GM12864 (cell line): Measurements from ENCODE around the gene MBP.
"Not testable (repeated sequence)": the region's sequence is repeated elsewhere in the genome, so short reads cannot be mapped to it uniquely, and the experiment has no call there.

Experiments used
- DNase-seq: peaks from one replicate; pipeline ENCODE4 v3.0.0-alpha.2; 2011; ENCODE audit warnings: low read depth
- H3K4me3 ChIP-seq: 2 replicates; pipeline ENCODE4 v1.5.1; 2011; ENCODE audit warnings: mild to moderate bottlenecking, low read depth, low read length, control low read depth
- CTCF ChIP-seq: IDR thresholded peaks from 2 replicates; pipeline ENCODE4 v1.5.1; 2011; ENCODE audit warnings: low read depth, mild to moderate bottlenecking, moderate library complexity, low read length, control low read depth, inconsistent platforms; ENCODE audit errors: missing control alignments

The MBP gene

GRCh38 chr18:77025123-77025522 lies 107.5 kb downstream of the MBP start:
- H3K4me3 ChIP-seq: no peak overlapping the region
- DNase-seq: no peak
- no peak for TF ChIP-seq CTCF

- TF ChIP-seq CTCF: no peak
- H3K4me3 ChIP-seq: no peak overlapping the region
- DNase-seq: no peak
These were observed 108.1 kb downstream of the MBP start for GRCh38 chr18:77024476-77024875.

DNA sequence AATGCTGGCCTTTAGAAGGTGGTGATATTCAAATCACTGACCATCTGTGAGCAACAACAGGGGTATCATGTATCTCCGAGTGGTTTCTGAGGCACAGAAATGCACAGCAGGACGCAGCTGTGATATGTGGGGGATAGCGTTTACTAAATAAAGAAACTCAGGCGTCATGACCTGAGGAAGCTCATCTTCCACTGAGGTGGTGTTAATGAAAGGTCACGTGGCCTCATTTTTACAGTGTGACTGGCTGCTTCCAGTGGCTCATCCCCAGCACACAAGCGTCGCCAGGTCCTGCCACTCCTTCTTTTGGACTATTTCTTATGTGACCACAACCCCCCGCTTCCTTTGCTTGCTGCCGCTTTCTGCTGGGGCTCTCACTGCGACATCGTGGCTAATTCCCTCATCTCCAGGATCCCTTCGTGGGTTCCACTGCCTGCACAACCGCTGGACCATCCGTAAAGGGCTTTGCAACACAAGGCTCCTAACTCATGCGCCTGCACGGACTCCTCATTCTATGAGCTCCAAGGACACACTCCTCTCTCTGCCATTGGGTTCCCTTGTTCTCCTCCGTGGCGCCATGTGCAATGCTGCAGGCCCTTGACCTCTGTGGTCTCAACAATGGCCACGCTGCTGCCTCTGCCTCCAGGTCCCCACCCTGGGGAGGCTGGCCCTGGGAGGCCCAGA lies 109.3 kb downstream of the MBP start:
- no peak for DNase-seq
- TF ChIP-seq CTCF: no peak
- no peak overlapping the region for H3K4me3 ChIP-seq

GRCh38 chr18:77022556-77022955 lies 110.0 kb downstream of the MBP start:
- no peak overlapping the region for H3K4me3 ChIP-seq
- TF ChIP-seq CTCF: no peak
- no peak for DNase-seq

DNA sequence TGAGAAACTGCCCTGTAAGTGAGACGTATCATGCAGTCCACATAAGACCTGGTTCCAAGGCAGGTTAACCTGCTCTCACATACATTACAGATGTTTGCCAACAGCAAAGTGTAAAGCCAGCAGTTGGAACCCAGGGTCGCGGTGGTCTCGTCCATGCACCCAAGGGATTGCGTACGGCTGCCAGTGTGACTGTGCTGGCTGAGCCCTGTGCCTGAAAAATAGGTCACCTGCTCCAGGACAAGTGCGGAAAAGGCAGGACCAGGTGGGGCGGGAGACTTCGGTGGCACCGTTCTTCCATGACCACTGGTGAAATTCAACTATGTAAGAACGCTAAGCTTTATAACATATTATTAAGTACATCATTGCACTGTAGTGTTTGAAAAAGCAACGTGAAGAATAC lies 110.5 kb downstream of the MBP start:
- no peak for DNase-seq
- no peak overlapping the region for H3K4me3 ChIP-seq
- TF ChIP-seq CTCF: no peak

GRCh38 chr18:77021478-77021877 lies 111.1 kb downstream of the MBP start:
- not testable (repeated sequence) for DNase-seq

GRCh38 chr18:77021075-77021474 lies 111.5 kb downstream of the MBP start:
- no peak for DNase-seq
- TF ChIP-seq CTCF: no peak
- H3K4me3 ChIP-seq: no peak overlapping the region

More at GRCh38 chr18:77021478-77021877, 111.1 kb downstream of the MBP start:
- H3K4me3 ChIP-seq: not testable (repeated sequence)
